ENCODE data around the gene BCORL1.

BCORL1 gene

DNA sequence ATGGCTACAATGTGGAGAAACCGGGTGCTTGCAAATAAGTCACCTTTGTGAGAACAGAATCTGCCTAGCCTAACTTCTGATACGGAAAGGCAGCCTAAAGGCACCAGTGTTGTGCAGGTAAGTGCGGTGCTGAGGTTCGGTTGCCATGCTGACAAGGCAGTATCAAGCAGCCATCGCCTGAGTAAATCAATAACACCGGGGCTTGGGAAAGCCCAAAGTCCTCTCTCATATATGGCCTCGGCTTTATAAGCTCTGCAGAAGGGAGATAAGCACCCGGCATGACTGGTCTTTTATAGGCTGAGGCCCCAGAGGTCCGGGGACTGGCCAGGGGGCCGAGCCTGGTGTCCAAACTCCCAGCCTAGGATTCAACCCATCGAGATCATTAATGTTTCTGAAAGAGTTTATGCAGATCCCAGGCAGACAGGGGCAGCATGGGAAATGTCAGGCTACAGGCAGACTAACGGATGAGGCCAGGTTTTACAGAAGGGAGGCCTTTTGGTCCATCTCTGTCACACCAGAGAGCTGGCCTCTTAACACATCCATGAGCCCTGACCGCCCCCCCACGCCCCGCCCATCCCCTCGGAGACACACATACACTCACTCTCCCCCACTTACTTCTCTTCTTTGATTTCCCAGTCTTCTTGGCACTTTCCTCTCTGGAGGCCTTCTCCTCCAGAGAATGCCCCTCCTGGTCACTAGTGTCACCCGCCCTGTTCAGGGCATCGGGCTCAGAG is 89.3 kb downstream of the BCORL1 start:
- no peak for DNase-seq

- DNase-seq = no peak
Observed at GRCh38 chrX:130072345-130072740, 89.9 kb downstream of the BCORL1 start.

DNA sequence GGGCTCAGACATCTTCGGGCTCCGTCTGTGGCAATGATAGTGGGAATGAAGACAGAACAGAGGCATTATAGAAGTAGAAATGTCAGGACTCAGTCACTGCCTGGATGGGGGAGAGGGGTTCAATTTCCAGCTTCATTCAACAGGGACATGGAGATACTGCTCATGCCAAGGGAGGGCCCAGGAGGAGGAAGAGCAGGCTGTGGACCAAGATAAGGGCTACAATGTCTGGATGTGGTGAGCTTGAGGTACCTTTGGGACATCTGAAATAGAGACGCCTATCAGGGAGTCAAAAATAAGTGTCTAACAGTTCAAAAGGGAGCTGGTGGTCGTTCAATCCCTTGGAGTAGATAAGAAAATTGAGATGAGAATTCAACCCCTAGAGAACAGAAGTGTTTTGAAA is 93.3 kb downstream of the BCORL1 start:
- no peak for DNase-seq

- no peak for DNase-seq
Observed at GRCh38 chrX:130079824-130080406, 97.5 kb downstream of the BCORL1 start.

GRCh38 chrX:130080791-130081367 is 98.4 kb downstream of the BCORL1 start:
- DNase-seq = no peak

GRCh38 chrX:130081421-130082045 is 99.1 kb downstream of the BCORL1 start:
- DNase-seq = no peak

- DNase-seq = no peak
Observed at GRCh38 chrX:130082244-130083106, 100.0 kb downstream of the BCORL1 start.

DNA sequence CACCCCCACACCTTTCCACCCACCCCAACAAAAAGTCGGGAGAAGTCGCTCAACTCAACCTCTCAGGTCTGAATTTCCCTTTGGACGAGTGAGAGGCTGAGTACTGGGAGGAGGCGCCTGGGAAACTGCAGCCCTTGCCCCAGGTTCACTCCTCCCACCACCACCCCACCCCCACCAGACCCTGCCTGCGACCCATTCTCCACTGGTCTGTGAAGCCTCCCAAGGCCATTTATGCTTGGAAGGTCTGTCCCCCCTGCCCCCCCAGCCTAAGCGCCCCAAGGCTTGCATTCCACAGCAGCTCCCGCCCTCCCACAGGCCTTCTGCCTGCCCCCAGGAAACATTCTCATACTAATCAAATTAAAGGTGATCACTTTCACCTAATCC is 100.7 kb downstream of the BCORL1 start:
- DNase-seq = no peak

DNA sequence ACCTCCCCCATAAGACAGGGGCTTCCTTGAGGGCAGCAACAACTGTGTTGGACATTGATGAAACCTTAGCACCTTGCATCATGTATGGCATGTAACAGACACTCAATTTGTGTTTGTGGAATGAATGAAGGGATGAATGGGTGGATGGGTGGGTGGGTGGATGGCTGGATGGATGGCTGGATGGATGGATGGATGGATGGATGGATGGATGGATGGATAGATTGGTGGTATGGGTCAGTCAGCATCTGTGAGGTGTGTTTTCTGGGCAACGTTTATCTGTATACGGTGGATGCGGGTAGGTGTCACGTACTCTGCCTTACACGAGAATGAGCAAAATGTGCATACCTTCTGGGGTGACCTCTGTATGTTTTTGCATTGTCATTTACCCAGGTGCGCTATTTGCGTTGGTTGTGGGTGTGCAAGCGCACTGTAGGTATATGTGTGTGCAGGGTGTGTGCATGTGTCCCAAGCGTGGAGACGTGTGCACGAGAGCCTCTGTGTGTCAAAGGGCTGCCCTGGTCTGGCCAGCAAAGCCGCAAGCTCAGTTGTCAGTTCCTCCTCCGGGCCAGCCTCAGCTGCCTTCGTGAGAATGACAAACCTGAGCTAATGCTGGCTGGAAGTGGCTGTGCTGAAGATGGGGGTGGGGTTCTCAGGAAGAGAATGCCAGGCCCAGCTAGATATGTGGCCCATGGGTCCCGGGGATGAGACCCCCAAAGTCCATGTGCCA is 101.4 kb downstream of the BCORL1 start:
- DNase-seq = no peak

DNA sequence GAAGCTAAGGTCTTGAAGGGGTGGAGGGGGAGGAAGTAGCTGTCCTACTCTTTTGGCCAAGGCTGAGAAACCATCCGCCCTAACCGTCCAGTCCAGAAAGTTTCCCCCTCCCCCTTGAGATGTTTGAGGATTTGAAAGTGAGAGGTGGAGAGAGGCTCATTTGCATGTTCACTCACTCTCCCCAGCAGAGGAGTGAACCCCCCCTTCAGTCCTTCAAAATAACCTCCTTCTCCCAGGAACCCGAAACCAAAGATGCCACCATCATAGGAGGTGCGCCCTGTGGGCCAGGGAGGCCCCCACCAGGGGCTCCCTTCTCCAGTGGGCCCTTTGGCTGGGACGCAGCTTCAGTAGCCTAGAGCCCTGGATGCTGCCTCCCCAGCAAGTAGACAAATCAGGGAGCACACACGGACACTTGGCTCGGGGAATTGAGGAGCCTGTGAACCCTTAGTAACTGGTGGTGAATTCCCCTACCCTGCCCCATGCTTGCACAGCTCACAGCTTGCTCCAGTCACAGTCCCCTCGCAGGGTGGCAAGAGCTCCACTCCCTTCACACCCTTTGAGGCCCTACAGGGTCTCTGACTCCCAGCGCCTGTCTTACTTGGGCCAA is 102.3 kb downstream of the BCORL1 start:
- DNase-seq = no peak

DNA sequence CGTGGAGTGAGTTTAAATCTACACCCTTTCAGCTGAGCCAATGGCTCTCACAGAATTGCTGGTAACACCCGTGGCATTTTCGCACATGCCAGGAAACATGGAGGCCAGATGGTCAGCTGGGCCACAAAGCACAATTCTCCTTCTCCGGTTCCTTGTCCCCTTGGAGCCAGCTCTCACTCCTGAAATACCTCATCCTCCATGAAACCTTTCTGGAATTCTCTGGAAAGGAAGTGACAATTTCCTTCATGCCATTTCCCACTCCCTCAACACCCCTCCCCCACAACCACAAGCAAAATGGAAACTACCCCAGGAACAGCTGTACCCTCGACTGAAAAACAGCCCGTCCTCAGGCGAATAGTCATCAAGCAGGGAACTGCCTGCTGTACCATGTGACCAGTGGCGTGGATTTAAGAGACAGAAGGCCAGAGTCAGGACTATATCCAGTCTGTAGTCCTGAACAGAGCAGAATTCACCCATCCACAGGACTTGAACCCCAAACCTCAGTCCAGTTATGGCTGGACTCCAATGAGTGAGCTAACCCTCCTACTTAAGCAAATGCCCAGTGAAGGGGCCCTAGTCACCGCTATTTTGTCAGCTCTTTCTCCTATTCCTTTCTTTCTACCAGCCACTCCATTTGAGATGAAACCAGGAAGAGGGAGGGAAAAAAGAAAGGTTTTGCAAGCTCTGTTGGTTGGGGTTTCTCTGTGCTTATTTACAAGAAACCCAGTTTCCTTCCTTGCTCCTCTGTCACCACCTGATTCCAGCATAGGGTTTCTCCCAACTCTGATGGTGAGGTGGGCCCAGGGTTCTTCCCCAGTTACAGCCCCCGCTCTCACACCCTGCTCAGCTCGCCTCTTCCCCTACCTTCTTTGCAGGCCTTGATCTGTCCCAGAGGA is 103.4 kb downstream of the BCORL1 start:
- no peak for DNase-seq

DNA sequence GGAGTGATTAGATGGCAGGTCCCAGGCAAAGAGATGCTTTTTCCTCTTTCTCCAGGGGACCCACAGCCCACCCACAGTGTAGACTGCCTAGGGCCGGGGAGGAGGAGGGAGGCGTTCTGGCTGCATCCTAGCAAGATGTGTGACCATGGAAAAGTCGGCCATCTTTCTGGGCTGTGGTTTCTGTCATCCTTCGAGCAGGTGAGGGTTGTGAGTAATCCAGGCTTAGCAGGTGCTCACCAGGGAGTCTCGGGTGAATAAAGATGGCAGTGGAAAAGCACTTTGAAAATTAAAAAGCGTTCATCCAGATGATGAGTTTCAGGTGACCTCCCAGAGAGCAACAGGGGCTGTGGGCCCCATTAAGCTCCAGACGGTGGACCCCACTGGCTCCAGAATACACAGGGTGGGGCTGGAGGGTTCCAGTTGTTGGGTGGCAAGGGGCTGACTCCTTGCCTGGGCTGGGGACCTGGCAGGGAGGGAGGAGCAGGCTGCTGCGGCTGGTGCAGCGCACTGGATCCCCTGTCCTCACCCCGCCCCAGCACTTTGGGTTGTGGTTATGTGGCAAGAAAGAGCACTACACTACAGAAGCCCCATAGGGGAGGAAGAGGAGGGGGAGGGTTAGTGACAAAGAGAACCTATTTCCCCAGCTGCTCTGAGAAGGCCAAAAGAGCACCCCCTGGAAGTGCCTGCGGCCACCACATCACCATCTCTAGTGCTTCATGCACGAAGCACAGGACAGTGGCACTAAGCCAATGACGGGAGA is 104.2 kb downstream of the BCORL1 start:
- DNase-seq = no peak

GRCh38 chrX:130090364-130090763 is 107.9 kb downstream of the BCORL1 start:
- DNase-seq = no peak

DNA sequence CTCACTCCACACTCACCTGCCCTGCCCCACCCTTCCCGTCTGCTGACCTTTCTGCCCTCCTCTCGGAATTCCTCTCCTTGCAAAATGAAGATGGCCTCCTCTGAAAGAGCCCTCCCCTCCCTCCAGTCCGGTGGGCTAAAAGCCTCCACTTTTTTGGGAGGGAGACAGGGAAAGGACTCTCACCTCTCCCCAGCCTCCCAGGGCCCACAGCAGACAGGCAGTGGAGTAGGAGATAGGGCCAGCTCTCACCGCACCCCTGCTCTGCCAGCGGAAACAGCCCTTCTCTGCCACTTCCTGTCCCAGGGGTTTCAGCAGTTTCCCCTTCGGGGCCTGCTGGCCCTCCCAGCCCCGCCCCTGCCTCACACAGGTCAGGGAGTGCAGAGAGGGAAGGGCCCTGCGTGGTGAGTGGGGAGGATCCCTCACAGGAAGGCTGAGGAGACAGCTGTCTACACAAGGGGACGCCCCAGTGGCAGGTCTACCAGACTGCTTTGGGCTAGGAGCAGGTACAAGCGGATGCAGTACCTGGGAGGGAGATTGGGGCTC is 109.6 kb downstream of the BCORL1 start:
- DNase-seq = no peak

- DNase-seq = no peak
Observed at GRCh38 chrX:130093271-130093670, 110.8 kb downstream of the BCORL1 start.

- no peak for DNase-seq
Observed at GRCh38 chrX:130094696-130095095, 112.3 kb downstream of the BCORL1 start.

GRCh38 chrX:130095249-130096030 is 113.0 kb downstream of the BCORL1 start:
- DNase-seq = no peak

DNA sequence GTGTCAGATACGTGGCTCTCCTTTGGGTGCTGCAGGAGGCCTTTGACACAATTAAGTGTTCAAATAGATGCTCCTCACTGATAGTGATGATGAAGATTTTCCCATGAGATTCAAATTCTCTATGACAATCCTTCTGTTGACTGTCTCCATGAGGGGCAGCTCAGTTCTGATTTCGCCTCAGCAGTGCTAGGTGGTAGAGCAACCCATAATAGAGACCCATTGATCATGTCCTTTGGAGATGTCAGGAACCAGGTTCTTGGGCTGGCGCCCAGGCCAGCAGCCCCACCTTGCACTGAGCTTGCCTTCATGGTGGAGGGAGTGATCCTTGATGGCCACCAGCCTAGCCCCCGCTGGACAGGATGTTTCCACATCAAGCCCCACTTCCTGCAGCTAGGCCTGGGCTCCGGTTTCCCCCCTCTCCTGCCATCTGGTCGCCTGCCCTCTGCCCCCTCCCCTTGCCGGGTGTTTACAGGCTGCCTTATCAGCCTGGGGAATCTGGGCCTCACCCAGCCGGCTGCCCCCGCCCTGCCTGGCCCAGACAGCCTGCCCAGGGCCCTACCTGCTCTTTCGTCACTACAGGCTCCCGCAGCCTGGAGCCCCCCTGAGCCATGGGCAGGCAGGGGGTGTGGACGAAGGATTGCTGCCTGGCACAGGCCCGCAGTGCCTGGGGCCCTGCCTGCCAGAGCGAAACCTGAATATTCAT is 115.2 kb downstream of the BCORL1 start:
- DNase-seq = no peak

All from NCI-H1048 (cell line).